Gastroesophageal sphincter (tissue), 4 donors: ENCODE measurements around the gene SORBS1. TPM values are rescaled to one million over a fixed set of nuclear protein-coding genes. Genes with fewer than 3 reads are reported as not detected.
A peak's percentile ranks its signal among the peaks of the same experiment; 100 is the strongest.

Experiments
- ATAC-seq: fragments of 150-250 bp; one replicate; pipeline ENCODE4 v1.9.1; 2016; ENCODE audit warnings: mild to moderate bottlenecking, moderate library complexity
- H3K27ac ChIP-seq, 4 donors: fragments of 200-600 bp; sonication (generic) in 3 of 4; 1 replicate in 3 of 4; 2 replicates in 1 of 4; pipeline ENCODE4 v1.5.1; 2016 to 2019
- H3K27me3 ChIP-seq: fragments of 200-600 bp; sonication (generic); one replicate; pipeline ENCODE4 v1.5.1; 2019
- H3K36me3 ChIP-seq, 2 donors: fragments of 200-600 bp; sonication (generic); one replicate each; pipeline ENCODE4 v1.5.1; 2019; ENCODE audit warnings: control low read depth in 1 of 2
- H3K4me1 ChIP-seq, 3 donors: fragments of 200-600 bp; sonication (generic); 1 replicate in 2 of 3; 2 replicates in 1 of 3; pipeline ENCODE4 v1.5.1; 2016 to 2019; ENCODE audit warnings: control low read depth in 2 of 3
- H3K4me3 ChIP-seq, 2 donors: fragments of 200-600 bp; sonication (generic); one replicate each; pipeline ENCODE4 v1.5.1; 2019; ENCODE audit warnings: mild to moderate bottlenecking in 1 of 2, moderate library complexity in 1 of 2
- H3K9me3 ChIP-seq, 3 donors: fragments of 200-600 bp; sonication (generic); one replicate each; pipeline ENCODE4 v1.5.1; 2017 to 2019; ENCODE audit warnings: control low read depth in 2 of 3
- CTCF ChIP-seq, 4 experiments: fragments of 200-600 bp in 2 of 4; fragments of 450-650 bp in 2 of 4; sonication (generic) in 1 of 4; IDR thresholded peaks; one replicate each; pipeline ENCODE4 v1.5.1; 2017 to 2019; ENCODE audit warnings: antibody characterized with exemption in 4 of 4, mild to moderate bottlenecking in 2 of 4, moderate library complexity in 2 of 4
- EP300 ChIP-seq: sonication (generic); formaldehyde crosslinking; IDR thresholded peaks from one replicate; pipeline ENCODE4 v1.6.1; 2017; ENCODE audit warnings: antibody characterized with exemption, mild to moderate bottlenecking
- POLR2A ChIP-seq, 2 donors: fragments of 450-650 bp; IDR thresholded peaks; one replicate each; pipeline ENCODE4 v1.6.1; 2017; ENCODE audit warnings: antibody characterized with exemption in 2 of 2, mild to moderate bottlenecking in 2 of 2, moderate library complexity in 1 of 2
- POLR2AphosphoS5 ChIP-seq: sonication (generic); formaldehyde crosslinking; IDR thresholded peaks from one replicate; pipeline ENCODE4 v1.6.1; 2017; ENCODE audit warnings: antibody characterized with exemption
- WGBS, 2 donors: methylation state at CpG; one replicate each; pipeline ENCODE4 v1.1.5; 2018; ENCODE audit warnings: low coverage in 1 of 2; 5-methylcytosine and 5-hydroxymethylcytosine counted together
- total RNA-seq, 4 donors: library from RNA; depleted of rRNA; stranded (reverse); fragments of >200 nt; gene quantifications; one replicate each; pipeline ENCODE4 v1.1.0, GENCODE V29; 2016

The SORBS1 gene
- total RNA-seq, 4 donors from 2014 or later: 1,866 to 2,220 (median 1,948) TPM

DNA sequence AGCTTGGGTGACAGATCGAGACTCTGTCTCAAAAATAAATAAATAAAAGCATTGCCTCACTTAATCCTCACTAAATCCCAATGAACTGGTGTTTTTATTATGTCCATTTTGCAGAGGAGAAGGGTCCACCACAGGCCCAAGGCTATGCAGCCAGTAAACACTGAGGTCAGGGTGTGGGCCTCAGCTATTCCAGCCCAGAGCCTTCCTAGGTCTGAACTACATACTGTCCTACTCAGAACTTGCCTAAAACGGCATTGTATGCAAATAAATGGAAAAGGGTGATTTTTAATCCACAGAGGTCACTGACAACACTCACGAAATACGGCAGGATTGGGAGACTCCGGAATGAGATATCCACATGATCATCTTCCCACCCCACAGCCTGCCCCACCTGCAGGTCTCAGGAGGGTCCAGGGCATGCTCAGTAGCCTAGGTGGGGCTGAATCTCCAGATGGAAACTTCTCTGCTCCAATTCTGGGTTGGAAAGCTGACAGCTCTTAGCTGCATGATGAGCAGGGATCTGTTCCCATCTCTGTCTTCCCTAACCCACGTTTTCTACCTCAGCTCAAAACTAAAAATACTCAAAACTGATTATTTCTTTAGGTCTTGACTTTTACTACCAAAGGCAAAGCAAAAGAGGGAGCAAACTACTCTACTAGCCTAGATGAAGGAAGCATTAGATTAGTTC is 121.0 kb downstream of the SORBS1 start:
- peaks cover 28 to 100% (median 40%) of the 10 kb centered on the region in 3 donors for H3K4me1 ChIP-seq
- peaks cover 0 to 49% of the 10 kb centered on the region in 2 donors for H3K36me3 ChIP-seq

DNA sequence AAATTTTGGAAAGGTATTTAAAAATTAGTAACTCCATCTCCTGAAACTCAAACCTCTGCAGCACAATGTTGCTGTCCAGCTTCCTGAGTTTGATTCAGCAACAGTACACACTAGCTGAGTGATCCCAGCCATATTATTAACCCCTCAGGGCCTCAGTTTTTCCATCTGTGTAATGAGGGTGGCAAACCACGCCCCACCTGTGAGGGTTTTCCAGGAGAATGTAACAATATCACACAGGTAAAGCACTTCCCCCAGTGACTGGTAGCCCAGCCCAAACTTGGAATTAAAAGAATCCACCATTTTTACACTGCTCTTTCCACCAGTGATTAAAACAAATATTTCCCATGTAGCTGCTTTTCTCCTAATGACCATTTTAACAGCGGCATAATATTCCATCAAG is 122.4 kb downstream of the SORBS1 start:
- ATAC-seq: no peak
- TF ChIP-seq POLR2AphosphoS5 (no peak), CTCF (IDR thresholded peaks at IDR 0.05) (no peak), POLR2A (IDR thresholded peaks at IDR 0.05) (no peak), EP300 (no peak)
- Histone ChIP-seq H3K27me3 (no peaks in the 10 kb centered on the region), H3K9me3 (no peaks in the 10 kb centered on the region), H3K4me1 (peaks cover 35 to 100% (median 39%) of the 10 kb centered on the region in 3 donors), H3K4me3 (no peak overlapping the region), H3K27ac (peak overlapping the region; percentile 84 to 97 (median 93)), H3K36me3 (peaks cover 0 to 63% of the 10 kb centered on the region in 2 donors)
- WGBS, 2 donors: 70 to 92% methylated on average over 1 to 2 of the region's 2 CpGs

More for the DNA sequence above, 121.0 kb downstream of the SORBS1 start:
- ATAC-seq: no peak
- Histone ChIP-seq H3K9me3 (no peaks in the 10 kb centered on the region), H3K27me3 (no peaks in the 10 kb centered on the region), H3K27ac (peak overlapping the region; percentile 84 to 97 (median 93)), H3K4me3 (no peak overlapping the region)
- 47% methylated on average over 6 of the region's 6 CpGs; no CpG with 5 or more reads in 1 of the 2 donors for WGBS, 2 donors
- TF ChIP-seq POLR2AphosphoS5 (no peak), CTCF (IDR thresholded peaks at IDR 0.05) (no peak), EP300 (no peak), POLR2A (IDR thresholded peaks at IDR 0.05) (no peak)

GRCh38 chr10:95437669-95438068 is 123.5 kb downstream of the SORBS1 start:
- TF ChIP-seq POLR2A (IDR thresholded peaks at IDR 0.05) (no peak), EP300 (no peak), POLR2AphosphoS5 (no peak), CTCF (IDR thresholded peaks at IDR 0.05) (no peak)
- H3K4me3 ChIP-seq: no peak overlapping the region
- WGBS, 2 donors: 0 to 39% methylated on average over 1 to 3 of the region's 7 CpGs
- H3K27me3 ChIP-seq: no peaks in the 10 kb centered on the region
- H3K27ac ChIP-seq: peak overlapping the region; percentile 84 to 97 (median 93)
- peaks cover 35 to 100% (median 45%) of the 10 kb centered on the region in 3 donors for H3K4me1 ChIP-seq
- H3K36me3 ChIP-seq: peaks cover 0 to 67% of the 10 kb centered on the region in 2 donors
- no peak for ATAC-seq
- H3K9me3 ChIP-seq: no peaks in the 10 kb centered on the region

DNA sequence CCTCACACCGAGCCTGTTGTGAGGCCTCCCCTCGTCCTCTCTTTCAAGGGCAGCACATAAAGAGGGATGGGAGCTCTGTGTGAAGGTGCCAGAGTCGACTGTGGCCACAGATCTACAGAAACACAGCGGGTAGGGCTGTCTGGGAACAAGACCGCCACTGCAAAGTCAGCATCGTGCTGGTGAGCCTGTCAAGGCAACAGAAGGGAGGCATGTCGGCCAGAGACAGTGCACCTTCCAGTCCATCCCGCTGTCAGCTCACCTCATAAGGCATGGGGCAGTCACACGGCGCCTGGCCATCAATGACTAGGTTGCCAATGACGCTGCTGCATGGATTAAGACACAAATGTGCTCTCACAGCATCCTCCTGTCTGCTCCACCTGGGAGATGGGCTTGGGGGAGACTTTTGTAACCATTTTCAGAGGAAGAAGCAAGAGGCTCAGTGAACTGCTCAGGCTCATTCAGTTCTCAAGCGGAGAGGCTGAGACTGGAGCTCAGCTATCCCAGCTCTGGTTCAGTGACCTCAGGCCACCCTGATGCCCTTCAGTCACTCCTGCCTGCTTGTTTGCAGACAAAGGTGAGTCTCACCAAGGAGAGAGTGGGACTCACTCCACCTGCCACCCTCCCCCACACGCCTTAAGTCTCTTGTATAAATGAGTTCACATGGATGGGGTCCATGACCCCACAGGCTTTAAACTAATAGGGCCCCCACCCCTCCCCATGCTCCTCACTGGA is 125.5 kb downstream of the SORBS1 start:
- no peak for ATAC-seq
- peak overlapping the region; percentile 75 to 97 (median 87) for H3K27ac ChIP-seq
- WGBS, 2 donors: 83 to 88% methylated on average over 1 to 2 of the region's 13 CpGs
- H3K9me3 ChIP-seq: no peaks in the 10 kb centered on the region
- H3K4me3 ChIP-seq: no peak overlapping the region
- TF ChIP-seq POLR2A (IDR thresholded peaks at IDR 0.05) (no peak), CTCF (IDR thresholded peaks at IDR 0.05) (no peak), EP300 (no peak), POLR2AphosphoS5 (no peak)
- peaks cover 23 to 100% (median 48%) of the 10 kb centered on the region in 3 donors for H3K4me1 ChIP-seq
- H3K36me3 ChIP-seq: peaks cover 0 to 86% of the 10 kb centered on the region in 2 donors
- H3K27me3 ChIP-seq: no peaks in the 10 kb centered on the region
